Ectodermal cell (in vitro differentiated cells): ENCODE data around the gene SERHL2. TPM values are rescaled to one million over a fixed set of nuclear protein-coding genes. Genes with fewer than 3 reads are reported as not detected.
A peak's percentile ranks its signal among the peaks of the same experiment; 100 is the strongest.
"Not testable (repeated sequence)": the region's sequence is repeated elsewhere in the genome, so short reads cannot be mapped to it uniquely, and the experiment has no call there.

Source experiments
- H3K27ac ChIP-seq: 2 replicates; pipeline ENCODE4 v1.7.0; 2013; ENCODE audit warnings: mild to moderate bottlenecking, low read depth, low read length; ENCODE audit not compliant: insufficient read depth, poor library complexity, severe bottlenecking
- H3K27me3 ChIP-seq: 2 replicates; pipeline ENCODE4 v1.7.0; 2013; ENCODE audit warnings: mild to moderate bottlenecking, low read length; ENCODE audit not compliant: insufficient read depth, control insufficient read depth, poor library complexity, severe bottlenecking
- H3K36me3 ChIP-seq: one replicate; pipeline ENCODE4 v1.7.0; 2013; ENCODE audit warnings: low read length; ENCODE audit not compliant: control insufficient read depth, insufficient read depth
- H3K4me1 ChIP-seq: one replicate; pipeline ENCODE4 v1.7.0; 2013; ENCODE audit warnings: low read length; ENCODE audit not compliant: control insufficient read depth, insufficient read depth
- H3K4me3 ChIP-seq: 2 replicates; pipeline ENCODE4 v1.7.0; 2013; ENCODE audit warnings: low read depth, low read length, control low read depth; ENCODE audit not compliant: insufficient read depth
- H3K9me3 ChIP-seq: 2 replicates; pipeline ENCODE4 v1.7.0; 2013; ENCODE audit warnings: mild to moderate bottlenecking, low read length, moderate library complexity; ENCODE audit not compliant: control insufficient read depth
- WGBS, 2 experiments: methylation state at CpG; one replicate each; pipeline ENCODE4 v1.1.7; 2013; ENCODE audit warnings: missing lambda C conversion rate in 2 of 2; 5-methylcytosine and 5-hydroxymethylcytosine counted together
- polyA plus RNA-seq, 4 experiments: library from polyadenylated mRNA; stranded (reverse); fragments of 50-300 nt; gene quantifications; one replicate each; pipeline ENCODE4 v1.2.3, GENCODE V29; 2013

Gene SERHL2, protein sequence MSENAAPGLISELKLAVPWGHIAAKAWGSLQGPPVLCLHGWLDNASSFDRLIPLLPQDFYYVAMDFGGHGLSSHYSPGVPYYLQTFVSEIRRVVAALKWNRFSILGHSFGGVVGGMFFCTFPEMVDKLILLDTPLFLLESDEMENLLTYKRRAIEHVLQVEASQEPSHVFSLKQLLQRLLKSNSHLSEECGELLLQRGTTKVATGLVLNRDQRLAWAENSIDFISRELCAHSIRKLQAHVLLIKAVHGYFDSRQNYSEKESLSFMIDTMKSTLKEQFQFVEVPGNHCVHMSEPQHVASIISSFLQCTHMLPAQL
- polyA plus RNA-seq (2013, experiment 1 of 4): 1.0 TPM
- 1.2 TPM for polyA plus RNA-seq (2013, experiment 2 of 4)
- 1.3 TPM for polyA plus RNA-seq (2013, experiment 3 of 4)
- polyA plus RNA-seq (2013, experiment 4 of 4): 0.53 TPM

DNA sequence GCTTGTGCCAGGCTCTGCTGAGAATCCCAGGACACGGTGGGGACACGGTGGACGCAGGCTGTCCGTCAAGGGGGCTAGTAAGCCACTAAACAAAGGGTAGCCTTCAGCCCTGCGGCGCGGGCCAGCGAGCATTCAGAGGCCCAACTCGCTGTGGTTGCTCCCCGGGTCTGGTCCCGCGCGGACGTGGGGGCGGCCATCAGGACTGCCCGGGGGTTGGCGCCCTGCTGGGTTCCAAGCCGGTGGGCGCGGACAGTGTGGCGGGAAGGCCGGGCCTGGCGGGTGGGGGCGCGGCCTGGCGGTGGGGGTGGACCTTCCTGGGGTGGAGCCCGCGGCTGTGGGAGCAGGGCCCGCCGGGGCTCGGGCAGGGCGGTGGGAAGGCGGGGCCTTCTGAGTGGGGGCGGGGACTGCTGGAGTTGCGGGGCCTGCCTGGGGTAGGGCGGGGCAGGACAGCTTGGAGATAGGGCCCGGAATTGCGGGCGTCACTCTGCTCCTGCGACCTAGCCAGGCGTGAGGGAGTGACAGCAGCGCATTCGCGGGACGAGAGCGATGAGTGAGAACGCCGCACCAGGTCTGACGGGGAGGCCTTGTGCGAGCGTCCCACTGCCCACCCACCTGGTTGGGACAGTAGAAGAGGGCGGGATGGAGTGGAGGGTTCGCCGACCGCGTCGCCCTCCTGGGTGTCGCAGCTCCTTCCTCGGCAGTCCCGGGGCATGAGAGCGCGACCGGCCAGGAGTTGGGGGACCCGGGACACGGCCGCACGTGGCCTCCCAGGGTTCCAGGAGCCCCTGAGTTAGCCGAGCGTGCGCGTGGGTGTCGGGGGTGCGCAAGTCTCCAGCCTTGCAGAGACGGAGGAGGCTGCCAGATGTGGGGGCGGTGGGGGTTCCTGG, at the start of gene SERHL2:
SERHL2 (plus strand) TSS at position 482 of the 887 bp plus-strand sequence; CDS start at position 547, 65 bp downstream.
- Histone ChIP-seq H3K27me3 (peaks cover 4% of the 10 kb centered on the region), H3K4me1 (peaks cover 14% of the 10 kb centered on the region), H3K9me3 (no peaks in the 10 kb centered on the region), H3K4me3 (peak within 1 kb of the TSS; percentile 43), H3K27ac (no peak within 1 kb of the TSS), H3K36me3 (no peaks in the 10 kb centered on the region)
- WGBS, 2 experiments: 10 to 11% methylated on average over 75 of the region's 75 CpGs

DNA sequence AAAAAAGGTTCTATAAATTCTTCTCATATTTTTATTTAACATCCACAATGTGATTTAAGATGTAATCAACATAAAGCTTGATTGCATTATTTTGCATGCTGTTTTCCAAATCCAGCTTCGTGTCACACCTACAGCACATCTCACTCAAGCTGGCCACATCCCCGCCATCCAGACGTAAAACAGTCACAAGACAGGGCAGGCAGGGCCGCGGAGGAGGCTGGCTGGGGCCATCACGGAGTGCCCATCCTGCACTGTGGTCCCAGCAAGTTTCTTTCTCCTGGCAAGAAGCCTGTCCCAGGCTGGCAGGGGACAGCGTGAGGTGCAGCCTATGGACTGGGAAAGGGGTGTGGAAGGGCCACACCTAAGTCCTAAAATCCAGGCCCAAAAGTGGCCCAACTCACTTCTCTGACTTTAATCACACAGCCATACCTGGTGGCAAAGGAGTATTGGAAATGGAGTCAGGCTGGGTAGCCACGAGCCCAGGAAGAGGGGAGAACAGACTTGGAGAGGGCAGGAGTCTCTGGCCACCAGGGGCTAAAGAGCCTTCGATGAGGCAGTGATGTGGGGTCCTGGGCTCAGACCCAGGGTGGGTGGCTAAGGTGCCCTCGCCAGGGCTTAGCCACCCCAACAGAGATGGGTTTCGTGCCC, 45.3 kb upstream of the SERHL2 start:
- WGBS, 2 experiments: 68 to 71% methylated on average over 10 to 11 of the region's 11 CpGs
- H3K36me3 ChIP-seq, H3K27ac ChIP-seq, H3K4me1 ChIP-seq, H3K27me3 ChIP-seq, H3K4me3 ChIP-seq, H3K9me3 ChIP-seq: not testable (repeated sequence)

DNA sequence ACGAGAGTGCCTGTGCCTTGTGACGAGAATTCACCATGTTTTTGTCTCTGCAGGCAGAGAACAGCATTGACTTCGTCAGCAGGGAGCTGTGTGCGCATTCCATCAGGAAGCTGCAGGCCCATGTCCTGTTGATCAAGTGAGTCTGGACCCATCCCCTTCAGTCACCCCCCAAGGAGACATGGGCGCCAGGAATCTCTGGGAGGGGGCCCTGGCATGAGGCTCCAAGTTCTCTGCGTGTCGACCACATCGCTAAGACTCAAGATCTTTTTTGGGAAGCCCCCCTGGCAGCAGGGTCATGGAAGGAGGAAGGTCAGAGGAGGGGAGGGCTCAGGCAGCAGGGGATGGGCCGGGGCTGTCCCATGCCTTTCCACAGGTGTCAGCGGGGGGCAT, 44.8 kb upstream of the SERHL2 start:
- not testable (repeated sequence) for H3K4me3 ChIP-seq, H3K9me3 ChIP-seq, H3K27me3 ChIP-seq, H3K4me1 ChIP-seq, H3K36me3 ChIP-seq, H3K27ac ChIP-seq
- 43% methylated on average over 10 of the region's 10 CpGs for WGBS, 2 experiments

- Histone ChIP-seq H3K27ac (no peak overlapping the region), H3K9me3 (no peaks in the 10 kb centered on the region), H3K27me3 (no peaks in the 10 kb centered on the region), H3K4me3 (no peak overlapping the region), H3K4me1 (no peaks in the 10 kb centered on the region), H3K36me3 (no peaks in the 10 kb centered on the region)
- 90 to 93% methylated on average over 15 of the region's 15 CpGs for WGBS, 2 experiments
Observed at GRCh38 chr22:42509548-42509947, 44.2 kb upstream of the SERHL2 start.

- no peak overlapping the region for H3K4me3 ChIP-seq
- no peaks in the 10 kb centered on the region for H3K4me1 ChIP-seq
- 94 to 96% methylated on average over 10 of the region's 10 CpGs for WGBS, 2 experiments
- no peak overlapping the region for H3K27ac ChIP-seq
- H3K36me3 ChIP-seq: peaks cover 5% of the 10 kb centered on the region
- H3K9me3 ChIP-seq: no peaks in the 10 kb centered on the region
- no peaks in the 10 kb centered on the region for H3K27me3 ChIP-seq
Observed at GRCh38 chr22:42511401-42511891, 42.3 kb upstream of the SERHL2 start.

DNA sequence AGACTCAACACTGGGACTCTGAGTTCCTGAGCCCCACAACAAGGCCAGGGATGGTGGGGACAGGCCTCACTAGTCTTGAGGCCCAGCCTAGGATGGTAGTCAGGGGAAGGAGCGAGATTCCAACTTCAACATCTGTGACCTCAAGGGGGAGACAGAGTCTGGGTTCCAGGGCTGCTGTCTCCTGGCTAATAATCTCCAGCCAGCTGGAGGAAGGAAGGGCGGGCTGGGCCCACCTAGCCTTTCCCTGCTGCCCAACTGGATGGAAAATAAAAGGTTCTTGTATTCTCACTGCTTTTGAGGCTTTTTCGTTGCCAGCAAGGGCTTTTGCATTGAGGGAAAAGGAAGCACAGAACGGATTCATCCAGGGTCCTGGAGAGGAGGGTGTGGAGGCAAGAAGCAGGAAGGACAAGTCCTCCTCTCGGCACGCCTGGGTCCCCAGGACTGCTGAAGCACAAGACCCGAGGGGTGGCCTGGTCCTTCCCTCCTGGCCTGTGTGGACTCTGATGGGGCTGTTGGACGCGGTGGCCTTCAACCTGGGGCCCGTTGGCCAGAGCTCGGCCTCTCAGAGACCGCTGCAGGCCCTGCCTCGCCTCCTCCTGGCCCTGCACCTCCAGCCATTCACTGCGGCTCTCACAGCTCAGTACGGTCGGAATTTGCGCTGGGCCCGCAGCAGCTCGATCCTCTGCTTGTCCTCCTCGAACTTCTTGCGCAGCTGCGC, 41.3 kb upstream of the SERHL2 start:
- not testable (repeated sequence) for H3K4me3 ChIP-seq, H3K27ac ChIP-seq, H3K27me3 ChIP-seq, H3K4me1 ChIP-seq, H3K36me3 ChIP-seq, H3K9me3 ChIP-seq
- 89 to 92% methylated on average over 19 to 22 of the region's 22 CpGs for WGBS, 2 experiments

- not testable (repeated sequence) for H3K4me3 ChIP-seq, H3K27me3 ChIP-seq, H3K27ac ChIP-seq, H3K4me1 ChIP-seq, H3K9me3 ChIP-seq, H3K36me3 ChIP-seq
- 93 to 96% methylated on average over 17 of the region's 17 CpGs for WGBS, 2 experiments
Observed at GRCh38 chr22:42514331-42514730, 39.4 kb upstream of the SERHL2 start.

- not testable (repeated sequence) for H3K27ac ChIP-seq, H3K4me3 ChIP-seq, H3K36me3 ChIP-seq, H3K4me1 ChIP-seq, H3K27me3 ChIP-seq, H3K9me3 ChIP-seq
- WGBS, 2 experiments: 92 to 93% methylated on average over 7 of the region's 8 CpGs
Observed at GRCh38 chr22:42515304-42515703, 38.5 kb upstream of the SERHL2 start.

DNA sequence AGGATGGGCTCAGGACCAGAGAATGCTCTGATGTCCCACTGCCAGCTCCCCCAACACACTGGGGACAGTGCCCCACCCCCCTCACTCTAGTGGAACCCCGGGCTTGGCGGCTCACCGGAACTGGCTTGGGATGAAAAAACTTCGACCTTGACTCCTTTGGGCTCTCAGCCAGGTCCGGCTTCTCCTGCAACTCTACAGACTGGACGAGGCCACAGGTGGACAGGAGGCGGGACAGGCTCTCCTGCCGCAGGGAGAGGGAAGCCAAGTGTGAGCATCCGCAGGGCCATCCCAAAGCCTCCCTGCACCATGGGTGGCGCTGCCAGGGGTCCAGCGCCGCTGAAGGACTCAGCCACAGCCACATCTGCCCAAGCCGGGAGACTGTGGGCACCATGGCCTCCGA, 37.9 kb upstream of the SERHL2 start:
- Histone ChIP-seq H3K36me3 (peaks cover 7% of the 10 kb centered on the region), H3K4me3 (no peak overlapping the region), H3K27me3 (no peaks in the 10 kb centered on the region), H3K27ac (no peak overlapping the region), H3K4me1 (no peaks in the 10 kb centered on the region), H3K9me3 (no peaks in the 10 kb centered on the region)
- WGBS, 2 experiments: 94 to 95% methylated on average over 14 of the region's 14 CpGs
